GM13977 (cell line): ENCODE data around the gene DIPK1B.
"Not testable (repeated sequence)": the region's sequence is repeated elsewhere in the genome, so short reads cannot be mapped to it uniquely, and the experiment has no call there.

ENCODE experiments used
- DNase-seq: peaks from one replicate; pipeline ENCODE4 v3.0.0; 2012; ENCODE audit warnings: low spot score
- in situ Hi-C: fragments of 300-500 bp; cut with MboI; formaldehyde crosslinking; loops from one replicate; pipeline ENCODE4 v1.12.0; 2022; ENCODE audit warnings: low sequenced_read_pairs, low pct_unique_long_range_greater_than_20kb, mixed read lengths, inconsistent platforms; ENCODE audit not compliant: unreplicated experiment
- TF ChIP-seq, protein P1 (sequence below): IDR thresholded peaks from 2 replicates; pipeline ENCODE4 v1.5.1; 2012; ENCODE audit warnings: mild to moderate bottlenecking, control low read depth; ENCODE audit not compliant: insufficient read depth; ENCODE audit errors: extremely low read depth, missing control alignments

The DIPK1B gene

DNA sequence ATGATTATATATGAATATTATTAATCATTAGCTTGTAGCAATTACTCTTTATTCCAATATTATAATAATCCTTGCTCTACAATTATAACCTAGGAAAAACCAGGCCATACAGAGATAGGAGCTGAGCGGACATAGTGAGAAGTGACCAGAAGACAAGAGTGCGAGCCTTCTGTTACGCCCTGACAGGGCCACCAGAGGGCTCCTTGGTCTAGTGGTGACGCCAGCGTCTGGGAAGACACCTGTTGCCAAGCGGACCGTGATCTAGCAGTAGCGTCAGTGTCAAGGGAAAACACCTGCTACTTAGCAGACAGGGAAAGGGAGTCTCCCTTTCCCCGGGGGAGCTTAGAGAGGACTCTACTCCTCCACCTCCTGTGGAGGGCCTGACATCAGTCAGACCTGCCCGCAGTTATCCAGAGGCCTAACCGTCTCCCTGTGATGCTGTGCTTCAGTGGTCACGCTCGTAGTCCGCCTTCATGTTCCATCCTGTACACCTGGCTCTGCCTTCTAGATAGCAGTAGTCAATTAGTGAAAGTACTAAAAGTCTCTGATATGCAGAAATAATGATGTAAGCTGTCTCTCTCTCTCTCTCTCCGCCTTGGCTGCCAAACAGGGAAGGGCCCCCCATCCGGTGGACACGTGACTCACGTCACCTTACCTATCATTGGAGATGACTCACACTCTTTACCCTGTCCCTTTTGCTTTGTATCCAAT, 54.2 kb downstream of the DIPK1B start:
- TF ChIP-seq, protein P1, sequence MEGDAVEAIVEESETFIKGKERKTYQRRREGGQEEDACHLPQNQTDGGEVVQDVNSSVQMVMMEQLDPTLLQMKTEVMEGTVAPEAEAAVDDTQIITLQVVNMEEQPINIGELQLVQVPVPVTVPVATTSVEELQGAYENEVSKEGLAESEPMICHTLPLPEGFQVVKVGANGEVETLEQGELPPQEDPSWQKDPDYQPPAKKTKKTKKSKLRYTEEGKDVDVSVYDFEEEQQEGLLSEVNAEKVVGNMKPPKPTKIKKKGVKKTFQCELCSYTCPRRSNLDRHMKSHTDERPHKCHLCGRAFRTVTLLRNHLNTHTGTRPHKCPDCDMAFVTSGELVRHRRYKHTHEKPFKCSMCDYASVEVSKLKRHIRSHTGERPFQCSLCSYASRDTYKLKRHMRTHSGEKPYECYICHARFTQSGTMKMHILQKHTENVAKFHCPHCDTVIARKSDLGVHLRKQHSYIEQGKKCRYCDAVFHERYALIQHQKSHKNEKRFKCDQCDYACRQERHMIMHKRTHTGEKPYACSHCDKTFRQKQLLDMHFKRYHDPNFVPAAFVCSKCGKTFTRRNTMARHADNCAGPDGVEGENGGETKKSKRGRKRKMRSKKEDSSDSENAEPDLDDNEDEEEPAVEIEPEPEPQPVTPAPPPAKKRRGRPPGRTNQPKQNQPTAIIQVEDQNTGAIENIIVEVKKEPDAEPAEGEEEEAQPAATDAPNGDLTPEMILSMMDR = peak; percentile 60
- in situ Hi-C loops, DNase-seq: not testable (repeated sequence)

DNA sequence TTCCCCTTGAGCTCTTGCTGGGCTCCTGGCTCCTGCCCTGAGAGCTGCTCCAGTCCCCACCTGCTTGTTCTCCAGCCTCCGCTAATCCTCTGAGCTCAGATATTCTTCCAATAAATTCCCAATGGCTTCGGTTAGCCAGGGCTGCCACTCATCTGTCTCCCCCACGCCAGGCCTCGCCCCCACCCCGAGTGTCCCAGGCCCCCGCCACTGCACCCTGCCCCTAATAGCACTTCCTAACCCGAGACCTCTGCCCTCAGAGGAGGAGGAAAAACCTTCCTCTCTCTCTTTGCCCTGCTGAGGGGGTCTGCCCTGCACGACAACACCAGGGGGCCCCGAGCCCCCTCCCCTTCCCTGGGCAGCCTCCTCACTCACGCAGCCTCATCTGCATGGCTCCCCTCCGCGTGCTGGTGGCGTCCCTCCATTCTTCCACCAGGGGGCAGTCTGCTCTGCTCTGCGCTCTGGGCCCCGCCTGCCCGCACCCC, 57.4 kb downstream of the DIPK1B start:
- TF ChIP-seq, protein P1 = peak; percentile 78
- peak; percentile 26 for DNase-seq
- in situ Hi-C loops = loop anchor here (10.0 kb wide), 1 partner anchor 265 kb away; the partner anchor contains the start of gene FUT7

DNA sequence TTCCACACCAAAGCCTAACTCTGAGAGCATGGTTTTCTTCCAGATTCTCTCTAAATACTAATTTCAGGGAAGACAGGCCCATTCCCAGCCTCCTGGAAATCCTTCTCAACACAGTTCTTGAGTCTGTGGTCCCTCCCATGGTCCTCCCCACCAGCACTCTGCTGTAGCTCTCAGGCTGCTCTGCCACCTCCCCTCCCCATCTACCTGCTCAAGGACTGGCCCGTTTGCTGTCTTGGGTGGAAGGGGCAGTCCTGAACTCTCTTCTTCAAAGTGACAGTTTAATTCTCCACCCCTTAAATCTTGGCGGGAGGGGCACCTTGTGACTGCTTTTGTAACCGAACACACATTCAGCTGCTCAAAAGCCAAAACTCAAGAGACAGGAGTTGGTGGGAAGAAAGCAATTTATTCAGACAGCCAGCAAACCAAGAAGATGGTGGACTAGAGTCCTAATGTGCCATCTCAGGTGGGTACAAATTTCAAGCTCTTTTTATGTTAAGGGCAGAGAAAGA, 59.6 kb downstream of the DIPK1B start:
- in situ Hi-C loops = loop anchor here (10.0 kb wide), 1 partner anchor 263 kb away; the partner anchor contains the start of gene FUT7
- DNase-seq = peak; percentile 7
- TF ChIP-seq, protein P1 = no peak

DNA sequence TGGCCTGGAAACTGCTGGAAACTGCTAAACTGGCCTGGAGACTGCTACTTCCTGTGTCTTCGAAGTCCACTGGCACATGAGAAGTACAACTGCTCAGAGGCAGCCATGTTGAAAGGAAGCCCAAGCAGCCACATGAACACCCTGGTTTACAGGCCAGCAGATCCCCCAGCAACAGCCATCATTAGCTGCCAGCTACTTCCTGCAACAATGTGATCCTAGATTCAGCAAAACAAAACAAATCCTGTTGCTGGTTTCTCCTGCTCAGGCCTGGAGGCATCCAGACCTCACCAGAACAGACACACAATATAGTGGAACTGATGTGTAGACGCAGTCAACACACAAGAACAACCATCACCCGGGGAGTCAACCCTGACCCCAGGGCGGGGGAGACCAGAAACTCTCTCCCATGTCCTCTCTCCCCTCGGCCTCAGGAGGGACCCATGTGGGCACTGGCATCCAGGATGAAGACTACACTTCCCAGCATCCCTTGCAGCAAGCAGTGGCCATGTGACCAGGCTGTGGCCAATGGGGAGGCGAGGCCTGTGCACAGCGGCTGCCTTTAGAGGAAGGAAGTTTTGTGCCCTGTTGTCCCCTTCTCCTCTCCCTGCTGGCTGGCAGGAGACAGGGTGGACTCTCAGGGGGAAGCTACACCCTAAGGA, 61.1 kb downstream of the DIPK1B start:
- peak; percentile 51 for DNase-seq
- TF ChIP-seq, protein P1 = no peak
- in situ Hi-C loops = loop anchor here (10.0 kb wide), 1 partner anchor 261 kb away; the partner anchor contains the start of gene FUT7
